Neutrophil (primary cell): Measurements from ENCODE around the gene BCL11A.
A peak's percentile ranks its signal among the peaks of the same experiment; 100 is the strongest.

Source experiments
- H3K27ac ChIP-seq: fragments of 200-600 bp; sonication (generic); 2 replicates; pipeline ENCODE4 v1.5.1; 2016; ENCODE audit warnings: mild to moderate bottlenecking, moderate library complexity
- H3K27me3 ChIP-seq: fragments of 200-600 bp; sonication (generic); 2 replicates; pipeline ENCODE4 v1.6.0; 2016; ENCODE audit warnings: mild to moderate bottlenecking
- H3K36me3 ChIP-seq: fragments of 200-600 bp; sonication (generic); 2 replicates; pipeline ENCODE4 v1.5.1; 2017
- H3K4me1 ChIP-seq, 2 experiments: fragments of 200-600 bp in 1 of 2; sonication (generic) in 1 of 2; 1 replicate in 1 of 2; 2 replicates in 1 of 2; pipeline versions ENCODE4 v1.5.1 to v1.6.1; 2013 to 2016; ENCODE audit warnings: low read depth in 1 of 2, low read length in 1 of 2, mild to moderate bottlenecking in 1 of 2, moderate library complexity in 1 of 2; ENCODE audit not compliant: control insufficient read depth in 1 of 2, insufficient read depth in 1 of 2
- H3K4me3 ChIP-seq, 2 experiments: fragments of 200-600 bp in 1 of 2; sonication (generic) in 1 of 2; 1 replicate in 1 of 2; 2 replicates in 1 of 2; pipeline ENCODE4 v1.5.1; 2013 to 2016; ENCODE audit warnings: low read depth in 1 of 2, low read length in 1 of 2, mild to moderate bottlenecking in 1 of 2, moderate library complexity in 1 of 2
- H3K9me3 ChIP-seq: fragments of 200-600 bp; sonication (generic); 2 replicates; pipeline ENCODE4 v1.5.1; 2016
- CTCF ChIP-seq: fragments of 200-600 bp; sonication (generic); IDR thresholded peaks from 2 replicates; pipeline ENCODE4 v1.5.1; 2016; ENCODE audit warnings: antibody characterized with exemption

BCL11A gene

GRCh38 chr2:60567919-60568768 lies 14.7 kb upstream of the BCL11A start:
- Histone ChIP-seq H3K9me3 (no peaks in the 10 kb centered on the region), H3K4me1 (peaks cover 14 to 16% of the 10 kb centered on the region in 2 experiments), H3K27me3 (peaks cover 71% of the 10 kb centered on the region), H3K27ac (no peak overlapping the region), H3K36me3 (no peaks in the 10 kb centered on the region), H3K4me3 (no peak overlapping the region)
- TF ChIP-seq CTCF, result no peak

- H3K4me1 ChIP-seq, result peaks cover 14 to 16% of the 10 kb centered on the region in 2 experiments
- no peak overlapping the region for H3K27ac ChIP-seq
- TF ChIP-seq CTCF, result no peak
- H3K9me3 ChIP-seq, result no peaks in the 10 kb centered on the region
- no peak overlapping the region for H3K4me3 ChIP-seq
- peaks cover 67% of the 10 kb centered on the region for H3K27me3 ChIP-seq
- no peaks in the 10 kb centered on the region for H3K36me3 ChIP-seq
Observed at GRCh38 chr2:60567096-60567495, 13.6 kb upstream of the BCL11A start.

GRCh38 chr2:60565472-60565871 lies 12.0 kb upstream of the BCL11A start:
- Histone ChIP-seq H3K9me3 (no peaks in the 10 kb centered on the region), H3K4me3 (no peak overlapping the region), H3K4me1 (peaks cover 14% of the 10 kb centered on the region in 2 experiments), H3K36me3 (no peaks in the 10 kb centered on the region), H3K27me3 (peaks cover 50% of the 10 kb centered on the region), H3K27ac (no peak overlapping the region)
- no peak for TF ChIP-seq CTCF

GRCh38 chr2:60560734-60561644 lies 7.5 kb upstream of the BCL11A start:
- Histone ChIP-seq H3K9me3 (no peaks in the 10 kb centered on the region), H3K4me1 (peaks cover 17 to 19% of the 10 kb centered on the region in 2 experiments), H3K27ac (no peak overlapping the region), H3K4me3 (no peak overlapping the region), H3K27me3 (peaks cover 5% of the 10 kb centered on the region), H3K36me3 (no peaks in the 10 kb centered on the region)
- TF ChIP-seq CTCF, result peak; percentile 53

GRCh38 chr2:60559880-60560279 lies 6.4 kb upstream of the BCL11A start:
- H3K4me1 ChIP-seq, result peaks cover 27 to 29% of the 10 kb centered on the region in 2 experiments
- H3K27ac ChIP-seq, result no peak overlapping the region
- no peak overlapping the region for H3K4me3 ChIP-seq
- H3K27me3 ChIP-seq, result peaks cover 6% of the 10 kb centered on the region
- no peak for TF ChIP-seq CTCF
- H3K36me3 ChIP-seq, result no peaks in the 10 kb centered on the region
- no peaks in the 10 kb centered on the region for H3K9me3 ChIP-seq
